ENCODE measurements around the gene CATSPERD. TPM values are rescaled to one million over a fixed set of nuclear protein-coding genes. Genes with fewer than 3 reads are reported as not detected.

The CATSPERD gene
- total RNA-seq, 1 donor from 2014 or later = not detected

DNA sequence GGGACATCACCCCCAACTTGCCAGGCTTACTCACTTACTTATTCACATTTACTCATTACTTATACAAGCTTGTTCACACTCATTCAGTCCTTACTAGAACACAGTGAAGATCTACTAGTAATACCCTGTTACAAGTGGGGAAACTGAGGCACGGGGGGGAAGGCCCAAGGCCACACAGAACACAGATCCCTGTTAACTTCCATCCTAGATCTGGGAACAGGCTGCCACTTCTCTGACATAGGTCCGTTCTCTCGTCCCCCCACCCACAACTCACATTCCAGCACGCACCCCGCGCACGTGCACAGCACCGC lies 83.0 kb downstream of the CATSPERD start:
- no peak for DNase-seq (ENCODE audit: low read depth, low spot score)

DNA sequence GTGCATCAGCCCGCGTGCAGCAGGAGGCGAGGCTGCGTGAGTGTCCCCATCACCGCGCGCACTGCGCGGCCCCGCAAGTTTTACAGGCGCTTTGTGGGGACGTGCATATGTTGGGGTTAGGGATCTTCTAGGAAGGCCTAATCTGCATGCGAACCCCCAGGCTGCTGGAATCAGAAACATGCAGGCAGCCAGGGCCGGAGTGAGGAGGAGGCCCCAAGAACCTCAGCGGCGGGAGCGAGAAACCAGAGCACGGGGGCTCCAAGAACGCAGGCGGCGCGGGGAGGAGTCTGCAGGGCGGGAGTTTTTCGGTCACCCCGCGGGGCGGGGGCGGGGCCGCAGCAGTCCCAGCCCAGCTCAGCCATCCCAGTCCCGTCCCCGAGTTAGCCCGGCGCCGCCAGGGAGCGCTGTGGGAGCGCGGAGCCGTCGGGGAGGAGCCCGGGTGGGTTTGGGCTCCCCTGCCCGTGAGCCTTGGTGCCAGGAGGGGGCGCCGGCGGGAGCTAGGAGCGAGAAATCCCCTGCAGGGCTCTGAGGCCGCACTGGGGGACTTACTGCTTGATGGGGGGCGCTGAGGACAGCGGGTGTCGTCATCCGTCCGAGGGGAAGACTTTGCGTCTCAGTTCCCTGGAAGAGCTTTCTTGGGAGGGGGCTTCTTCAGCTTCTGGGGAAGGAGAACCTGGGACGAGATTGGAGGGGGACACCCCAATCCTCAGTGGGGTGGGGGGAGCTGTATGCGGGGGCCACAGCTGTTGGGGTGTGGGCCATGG lies 83.5 kb downstream of the CATSPERD start:
- DNase-seq (ENCODE audit: low read depth, low spot score) = peak; percentile 46

DNA sequence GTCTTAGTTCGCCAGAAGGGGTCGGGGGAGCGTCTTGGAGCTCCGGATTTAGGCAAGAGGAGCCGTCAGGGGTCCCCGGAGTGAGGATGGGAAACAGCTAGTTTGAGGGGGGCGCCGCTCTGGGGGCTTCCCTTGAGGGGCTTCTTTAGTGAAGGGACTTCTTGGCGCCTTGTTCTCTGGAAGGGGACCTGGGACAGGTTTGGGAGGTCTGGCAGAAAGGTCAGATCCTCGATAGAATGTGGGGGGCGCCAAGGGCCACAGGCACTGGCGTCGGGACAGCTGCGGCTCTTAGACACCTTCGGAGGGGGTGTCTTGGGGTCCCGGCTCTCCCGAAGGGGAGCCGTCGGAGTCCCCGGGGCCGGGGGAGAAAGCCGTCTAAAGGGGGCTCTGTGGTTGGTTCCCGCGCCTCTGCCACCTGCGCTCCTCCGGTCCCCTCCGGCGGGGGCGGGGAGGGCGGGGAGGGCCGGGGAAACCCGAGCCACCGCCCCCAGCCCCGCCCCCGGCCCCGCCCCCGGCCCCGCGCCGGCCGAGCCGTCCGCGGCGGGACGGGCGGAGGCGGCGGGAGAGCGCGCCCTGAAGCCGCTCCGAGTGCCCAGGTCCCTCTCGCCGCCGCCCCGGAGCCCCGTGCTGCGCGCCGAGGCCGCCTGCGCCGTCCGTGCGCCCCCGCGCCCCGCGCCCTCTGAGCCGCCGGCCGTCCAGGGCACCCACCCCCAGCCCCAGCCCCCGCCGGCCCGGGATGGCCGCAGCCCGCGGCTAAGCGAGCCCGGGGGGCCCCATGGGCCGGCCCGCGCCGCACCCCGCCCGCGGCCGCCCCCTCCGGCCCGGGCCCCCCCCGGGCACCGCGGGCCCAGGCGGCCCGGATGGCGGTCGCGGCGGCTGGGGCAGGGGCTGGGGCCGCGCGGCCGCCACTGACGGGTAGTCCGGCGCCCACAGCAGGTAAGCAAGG lies 84.4 kb downstream of the CATSPERD start, which contains the start of gene NRTN:
TSS of gene NRTN (plus strand) at position 552 of the 946 bp plus-strand sequence. CDS start 19,099 bp downstream, outside the sequence.
- no peak for DNase-seq (ENCODE audit: low read depth, low spot score)

DNA sequence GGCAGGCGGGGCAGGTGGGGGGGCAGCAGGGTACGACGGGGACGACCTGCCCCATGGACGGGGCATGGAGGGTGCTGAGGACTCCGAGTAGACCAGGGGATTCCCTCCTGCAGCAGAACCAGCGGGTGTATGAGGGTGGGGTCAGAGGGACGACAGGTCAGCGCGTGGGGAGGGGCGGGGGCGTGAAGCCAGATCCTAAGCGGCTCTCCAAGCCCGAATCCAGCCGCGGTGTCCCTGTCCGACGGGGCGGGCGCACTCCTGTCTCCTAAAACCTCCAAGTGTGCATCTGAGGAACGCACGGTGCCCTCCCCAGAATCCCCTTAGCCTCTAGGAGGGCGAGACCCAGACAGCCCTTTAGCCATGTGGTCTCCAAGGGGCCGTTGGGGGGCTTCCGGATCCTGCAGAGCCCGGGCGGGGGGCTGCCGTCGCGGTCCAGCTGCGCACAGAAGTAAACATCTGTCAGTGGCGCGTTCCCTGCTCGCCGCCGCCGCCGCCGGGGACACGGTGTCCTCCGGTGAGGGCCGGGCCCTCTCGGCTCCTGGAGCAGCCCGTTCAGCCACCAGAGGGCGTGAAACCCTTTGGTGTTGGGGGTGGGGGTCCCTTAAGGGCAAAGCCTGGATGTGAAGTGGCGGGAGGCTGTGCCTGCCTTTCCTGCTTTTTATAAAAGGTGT lies 85.2 kb downstream of the CATSPERD start:
- no peak for DNase-seq (ENCODE audit: low read depth, low spot score)

DNA sequence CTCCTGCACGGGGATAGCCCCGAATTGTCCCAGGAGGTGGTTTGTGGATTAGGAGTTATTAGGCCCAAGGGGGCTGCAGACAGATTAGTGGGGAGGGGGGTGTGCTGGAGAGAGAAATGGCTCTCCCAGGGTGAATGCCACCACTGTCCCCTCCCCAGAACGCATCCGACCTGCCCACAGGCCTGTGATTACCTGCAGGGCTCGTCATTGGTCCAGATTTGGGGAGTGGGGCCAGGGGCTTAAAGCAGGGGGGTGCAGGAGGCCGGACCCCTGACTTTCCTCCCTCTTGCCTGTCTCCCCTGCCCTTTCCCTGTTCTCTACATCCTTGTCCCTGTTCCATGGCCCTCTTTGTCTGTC lies 85.7 kb downstream of the CATSPERD start:
- DNase-seq (ENCODE audit: low read depth, low spot score) = no peak

DNA sequence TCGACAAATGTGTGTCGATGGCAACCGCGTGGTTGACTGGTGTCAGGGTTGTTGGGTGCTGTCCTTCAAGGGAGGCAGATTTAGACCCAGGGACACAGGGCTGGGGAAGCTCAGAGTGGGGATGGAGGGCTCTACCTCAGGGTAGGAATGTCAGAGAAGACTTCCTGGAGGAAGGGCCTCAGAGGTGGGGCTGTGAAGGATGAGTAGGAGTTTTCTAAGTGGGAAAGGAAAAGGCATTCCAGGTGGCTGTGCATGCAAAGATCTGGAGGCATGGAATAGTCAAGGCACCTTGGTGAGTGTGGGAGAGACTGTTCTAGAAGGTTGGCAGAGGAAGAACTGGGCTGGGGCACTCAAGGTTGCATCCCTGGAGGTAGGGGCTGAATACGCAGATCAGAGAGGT lies 86.5 kb downstream of the CATSPERD start:
- no peak for DNase-seq (ENCODE audit: low read depth, low spot score)

DNA sequence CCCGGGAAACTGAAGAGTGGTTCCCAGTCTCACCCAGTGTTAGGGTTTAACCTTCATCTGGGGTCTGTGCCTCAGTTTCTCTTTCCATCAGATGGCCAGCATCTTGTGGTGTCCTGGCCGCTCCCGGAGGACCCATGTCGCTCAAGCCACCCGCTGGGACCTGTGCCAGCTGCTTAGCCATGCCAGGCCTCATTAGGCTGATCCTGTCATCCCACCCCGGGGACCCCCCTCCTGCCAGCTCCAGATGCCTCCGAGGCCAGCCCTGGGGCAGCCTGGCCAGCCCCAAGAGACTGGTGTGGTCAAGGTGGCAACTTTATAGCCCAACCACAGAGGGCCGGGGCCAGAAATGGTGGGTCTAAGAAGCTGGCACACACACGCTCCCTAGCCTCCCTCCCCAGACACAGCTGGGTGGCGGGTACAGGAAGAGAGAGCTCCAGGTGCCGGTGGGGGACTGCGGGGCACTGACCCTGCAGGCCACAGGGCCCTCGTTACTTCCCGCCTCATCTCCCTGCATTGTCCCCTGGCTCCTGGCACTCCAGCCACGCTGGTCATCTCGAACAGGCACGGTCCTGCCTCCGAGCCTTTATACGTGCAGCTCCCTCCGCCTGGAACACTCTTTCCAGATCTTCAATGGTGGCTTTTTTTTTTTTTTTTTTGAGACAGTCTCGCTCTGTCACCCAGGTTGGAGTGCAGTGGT lies 87.8 kb downstream of the CATSPERD start:
- no peak for DNase-seq (ENCODE audit: low read depth, low spot score)

DNA sequence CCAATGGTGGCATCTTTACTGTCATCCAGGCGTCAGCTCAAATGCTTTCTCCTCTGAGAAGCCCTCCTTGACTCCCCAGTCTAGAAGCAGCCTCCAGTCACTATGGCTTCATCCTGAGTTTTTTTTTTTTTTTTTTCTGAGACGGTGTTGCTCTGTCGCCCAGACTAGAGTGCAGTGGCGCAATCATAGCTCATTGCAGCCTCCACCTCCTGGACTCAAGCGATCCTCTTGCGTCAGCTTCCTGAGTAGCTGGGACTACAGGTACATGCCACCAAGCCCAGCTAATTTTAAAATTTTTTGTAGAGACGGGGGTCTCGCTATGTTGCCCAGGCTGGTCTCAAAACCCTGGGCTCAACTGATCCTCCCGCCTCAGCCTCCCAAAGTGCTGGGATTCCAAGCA lies 88.6 kb downstream of the CATSPERD start:
- DNase-seq (ENCODE audit: low read depth, low spot score) = no peak

DNA sequence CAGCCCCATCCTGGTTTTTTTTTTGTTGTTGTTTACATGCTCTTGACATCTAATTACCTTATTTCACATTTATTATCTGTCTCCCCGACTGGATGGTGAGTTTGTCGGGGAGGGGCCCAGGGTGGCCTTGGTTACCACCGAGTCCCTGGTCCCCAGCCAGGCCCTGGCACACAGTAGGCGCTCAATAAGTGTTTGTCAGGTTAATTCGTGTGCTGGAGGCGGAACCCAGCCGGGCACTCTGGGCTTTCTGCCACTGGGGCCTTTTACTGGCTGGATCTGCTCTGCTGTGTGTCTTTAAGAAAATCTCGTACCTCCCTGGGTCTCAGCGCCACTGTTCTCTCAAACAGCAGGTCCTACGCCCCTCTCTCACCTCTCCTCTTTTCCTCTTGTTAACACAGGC lies 89.0 kb downstream of the CATSPERD start:
- DNase-seq (ENCODE audit: low read depth, low spot score) = no peak

DNA sequence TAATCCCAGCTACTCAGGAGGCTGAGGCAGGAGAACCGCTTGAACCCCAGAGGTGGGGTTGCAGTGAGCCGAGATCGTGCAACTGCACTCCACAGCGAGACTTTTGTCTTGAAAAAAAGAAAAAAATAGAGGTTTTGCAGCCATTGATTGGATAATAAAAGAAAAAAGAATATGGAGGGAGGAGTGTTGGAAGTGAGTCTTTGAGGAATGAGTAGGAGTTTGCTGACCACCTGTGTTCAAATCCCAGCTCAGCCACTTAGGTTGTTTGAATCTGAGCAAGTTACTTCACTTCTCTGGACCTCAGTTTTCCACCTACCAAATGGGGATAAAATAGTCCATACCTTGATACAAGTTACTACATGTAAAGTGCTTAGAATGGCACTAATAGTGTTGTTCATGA lies 90.7 kb downstream of the CATSPERD start:
- DNase-seq (ENCODE audit: low read depth, low spot score) = no peak

DNA sequence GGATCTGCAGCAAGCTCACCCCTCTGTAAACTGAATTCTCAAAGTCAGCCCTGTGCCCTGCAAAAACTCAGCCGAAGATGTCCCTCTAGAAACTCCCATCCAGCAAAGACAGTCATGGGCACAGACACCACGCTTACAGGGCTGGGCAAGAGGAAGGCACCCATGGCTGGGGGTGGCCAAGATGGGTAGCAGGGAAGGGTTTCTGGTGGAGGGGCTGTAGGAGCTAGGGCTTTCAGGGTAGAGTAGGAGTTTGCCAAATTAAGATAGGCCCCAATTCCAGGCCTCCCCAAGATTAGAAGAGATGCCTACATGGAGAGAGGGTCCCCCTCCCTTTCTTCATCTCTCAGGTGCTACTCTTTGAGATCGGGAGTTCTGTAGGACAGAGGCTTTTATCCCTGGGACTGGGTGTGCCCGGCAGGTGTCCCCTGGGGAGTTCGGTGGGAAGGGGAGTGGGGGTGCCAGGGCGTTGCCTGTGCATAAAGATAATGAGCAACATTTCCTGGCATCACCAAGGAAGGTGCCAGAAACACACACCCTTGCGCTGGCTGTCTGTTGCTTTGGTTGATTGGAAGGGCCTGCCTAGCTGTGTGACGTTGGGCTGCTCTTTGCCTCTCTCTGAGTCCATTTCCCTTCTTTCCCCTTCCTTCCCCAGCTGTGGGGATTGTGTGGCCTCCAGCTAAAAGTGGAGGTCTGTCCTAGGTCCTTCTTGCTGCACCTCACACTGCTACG lies 93.8 kb downstream of the CATSPERD start:
- DNase-seq (ENCODE audit: low read depth, low spot score) = no peak

DNA sequence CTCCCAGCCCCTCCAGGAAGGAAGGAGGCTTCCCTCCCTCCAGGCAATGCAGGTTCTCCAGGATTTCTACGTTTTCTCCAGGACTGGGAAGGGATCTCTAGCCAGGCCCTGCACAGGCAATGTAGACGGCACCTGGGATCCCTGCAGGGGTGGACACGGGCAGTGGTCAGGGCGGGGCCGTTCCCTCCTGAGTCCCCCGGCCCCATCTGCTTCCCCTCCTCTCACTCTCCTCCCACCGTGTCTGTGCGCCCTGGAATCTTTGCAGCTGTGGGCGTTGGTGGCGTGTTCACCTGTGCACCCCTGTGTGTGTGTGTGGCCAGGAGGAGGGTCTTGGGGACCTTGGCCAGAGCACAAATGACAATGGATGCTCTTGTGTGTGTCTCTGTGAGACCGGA lies 94.4 kb downstream of the CATSPERD start:
- no peak for DNase-seq (ENCODE audit: low read depth, low spot score)

DNA sequence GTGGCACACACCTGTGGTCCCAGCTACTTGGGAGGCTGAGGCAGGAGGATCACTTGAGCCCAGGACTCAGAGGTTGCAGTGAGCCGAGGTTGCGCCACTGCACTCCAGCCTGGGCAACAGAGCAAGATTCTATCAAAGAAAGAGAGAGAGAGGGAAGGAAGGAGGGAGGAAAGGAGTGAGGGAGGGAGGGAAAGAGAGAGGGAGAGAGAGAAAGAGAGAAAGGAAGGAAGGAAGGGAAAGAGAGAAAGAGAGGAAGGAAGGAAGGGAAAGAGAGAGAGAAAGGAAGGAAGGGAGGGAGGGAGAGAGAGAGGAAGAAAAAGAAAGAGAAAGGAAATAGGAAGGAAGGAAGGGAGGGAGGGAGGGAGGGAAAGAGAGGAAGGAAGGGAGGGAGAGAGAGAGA lies 96.8 kb downstream of the CATSPERD start:
- DNase-seq (ENCODE audit: low read depth, low spot score) = no peak

DNA sequence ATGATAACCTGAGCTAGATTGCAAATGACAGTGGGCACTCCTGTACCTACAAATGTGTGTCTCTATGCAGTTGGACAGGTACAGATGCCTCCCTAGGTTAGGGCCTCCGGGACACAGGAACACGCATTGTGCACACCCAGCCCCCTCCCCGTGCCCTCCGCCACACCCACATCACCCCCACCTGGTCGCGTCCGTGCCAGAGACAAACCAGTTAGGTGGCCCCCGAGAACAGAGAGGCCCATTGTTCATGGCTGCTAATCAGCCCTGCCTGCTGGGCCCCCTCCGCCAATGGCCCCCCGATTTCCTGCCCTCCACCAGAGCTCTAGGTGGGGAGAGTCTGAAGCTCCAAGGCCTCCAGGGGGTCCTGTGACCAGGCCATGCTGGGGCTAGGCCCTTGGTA lies 98.2 kb downstream of the CATSPERD start:
- DNase-seq (ENCODE audit: low read depth, low spot score) = no peak

DNA sequence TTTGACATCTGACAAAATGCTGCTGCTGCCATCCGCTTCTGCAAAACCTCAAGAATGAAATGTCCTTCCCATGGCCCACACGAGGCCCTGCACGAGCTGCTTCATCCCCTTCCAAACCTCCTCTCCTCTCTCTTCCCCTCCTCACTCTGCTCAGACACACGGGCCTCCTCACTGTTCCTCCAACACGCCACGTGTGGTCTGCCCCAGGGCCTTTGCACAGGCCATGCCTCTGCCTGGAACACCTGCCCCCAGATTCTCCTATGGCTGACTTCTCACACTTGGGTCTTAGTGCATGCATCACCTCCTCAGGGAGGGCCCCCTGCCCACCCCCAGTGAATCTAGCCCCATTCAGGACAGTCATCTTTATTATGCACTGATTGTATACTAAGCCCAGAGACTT lies 100.3 kb downstream of the CATSPERD start:
- DNase-seq (ENCODE audit: low read depth, low spot score) = no peak

DNA sequence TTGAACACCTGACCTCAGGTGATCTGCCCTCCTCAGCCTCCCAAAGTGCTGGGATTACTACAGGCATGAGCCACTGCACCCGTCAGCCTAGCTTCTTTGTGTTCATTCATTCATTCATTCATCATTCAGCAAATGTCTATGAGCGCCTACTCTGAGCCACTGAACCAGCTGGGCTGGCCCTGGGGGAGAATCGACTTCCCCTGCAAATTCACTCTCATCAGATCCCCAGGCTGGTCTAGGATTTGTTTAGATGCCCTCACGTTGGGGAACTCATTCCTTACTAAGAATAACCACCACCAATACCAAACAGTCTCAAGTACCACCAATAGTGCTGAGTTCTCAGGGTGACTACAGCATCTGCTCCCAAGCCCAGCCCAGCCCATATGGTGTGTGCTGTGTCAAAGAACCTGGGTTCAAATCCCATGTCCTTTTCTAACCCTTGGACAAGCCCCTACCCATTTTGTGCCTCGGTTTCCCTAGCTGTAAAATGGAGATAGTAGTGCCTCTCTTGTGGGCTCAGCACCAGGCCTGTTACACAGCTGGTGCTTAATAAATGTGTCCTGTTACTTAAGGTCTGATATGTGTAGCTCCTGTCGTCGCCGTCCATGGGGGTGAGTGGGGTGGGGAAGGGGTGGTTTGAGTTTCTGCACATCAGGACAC lies 101.2 kb downstream of the CATSPERD start:
- DNase-seq (ENCODE audit: low read depth, low spot score) = no peak

DNA sequence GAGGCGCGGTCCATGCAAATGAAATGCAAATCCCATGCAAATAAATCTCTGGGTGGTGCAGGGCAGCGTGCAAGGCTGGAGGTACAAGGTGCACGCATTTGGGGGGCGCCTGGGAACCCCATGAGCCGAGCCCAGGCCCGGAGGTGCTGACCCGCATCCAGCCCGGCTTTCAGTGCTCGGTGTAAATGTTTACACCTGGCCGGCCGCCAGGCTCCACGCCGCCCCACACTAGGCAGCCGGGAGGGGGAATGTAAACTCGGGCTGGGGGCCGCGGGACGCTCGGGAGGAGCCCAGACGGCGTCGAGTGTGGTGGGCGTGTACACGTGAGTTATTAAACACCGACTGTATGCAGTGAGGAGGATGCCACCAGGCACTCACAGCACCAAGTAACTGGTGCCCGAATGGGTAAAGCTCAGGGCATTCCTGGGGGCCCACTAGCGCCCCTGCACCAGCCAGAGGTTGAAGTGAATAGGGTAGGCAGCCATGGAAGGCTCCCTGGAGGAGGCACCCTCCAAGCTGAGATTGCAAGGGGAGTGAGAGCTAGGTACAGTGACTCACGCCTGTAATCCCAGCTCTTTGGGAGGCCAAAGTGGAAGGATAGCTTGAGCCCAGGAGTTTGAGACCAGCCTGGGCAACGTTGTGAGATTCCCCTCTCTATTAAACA lies 101.9 kb downstream of the CATSPERD start:
- no peak for DNase-seq (ENCODE audit: low read depth, low spot score)

DNA sequence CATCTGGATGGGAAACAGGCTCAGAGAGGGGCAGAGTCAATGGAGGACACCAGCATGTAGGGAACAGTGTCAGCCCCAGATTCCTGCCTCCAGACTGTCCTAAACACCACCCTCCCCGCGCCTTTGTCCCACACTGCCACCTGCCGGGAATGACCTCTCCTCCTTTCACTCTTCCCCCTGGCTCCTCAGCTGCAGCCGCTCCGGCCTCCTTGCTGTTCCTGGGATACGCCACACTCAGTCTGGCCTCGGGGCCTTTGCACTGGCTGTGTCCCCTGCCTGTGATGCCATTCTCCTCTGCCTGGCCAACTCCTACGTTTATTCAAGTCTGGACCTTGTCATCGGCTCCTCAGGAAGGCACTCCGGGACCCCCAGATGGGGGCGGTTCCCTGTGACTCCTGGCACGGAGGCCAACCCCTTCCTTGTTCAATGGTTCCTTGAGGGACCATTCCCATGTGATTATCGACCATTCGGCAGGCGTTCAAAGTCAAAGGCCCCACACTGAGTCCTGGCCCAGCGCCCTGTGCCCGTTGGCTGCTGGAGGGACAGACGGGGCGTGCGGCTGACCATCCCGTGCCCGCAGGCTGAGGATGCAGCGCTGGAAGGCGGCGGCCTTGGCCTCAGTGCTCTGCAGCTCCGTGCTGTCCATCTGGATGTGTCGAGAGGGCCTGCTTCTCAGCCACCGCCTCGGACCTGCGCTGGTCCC lies 103.3 kb downstream of the CATSPERD start:
- DNase-seq (ENCODE audit: low read depth, low spot score) = no peak

DNA sequence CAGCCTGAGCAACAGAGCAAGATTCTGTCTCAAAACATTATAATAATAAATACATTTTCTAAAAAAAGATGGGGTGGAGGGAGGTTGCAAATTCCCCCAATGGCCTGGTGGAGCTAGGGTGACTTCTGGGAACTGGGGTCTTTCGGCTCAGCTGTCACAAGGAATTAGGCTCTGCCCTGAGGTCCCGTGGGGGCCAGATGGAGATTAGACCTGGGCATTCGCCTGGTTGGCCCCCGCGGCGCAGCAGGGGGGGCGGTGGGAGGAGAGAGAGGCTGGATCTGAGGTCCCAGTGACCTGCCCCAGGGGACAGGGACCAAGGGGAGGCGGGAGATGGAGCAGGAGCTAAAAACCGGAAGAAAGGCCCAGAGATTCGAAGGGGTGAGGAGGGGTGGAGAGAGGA lies 104.3 kb downstream of the CATSPERD start:
- no peak for DNase-seq (ENCODE audit: low read depth, low spot score)
